ENCODE data around the gene DOCK2.

The DOCK2 gene

GRCh38 chr5:169688106-169688505 is 51.0 kb downstream of the DOCK2 start:
- DNase-seq (ENCODE audit: low read depth in 4 of 4, low spot score in 1 of 4), result no peak

DNA sequence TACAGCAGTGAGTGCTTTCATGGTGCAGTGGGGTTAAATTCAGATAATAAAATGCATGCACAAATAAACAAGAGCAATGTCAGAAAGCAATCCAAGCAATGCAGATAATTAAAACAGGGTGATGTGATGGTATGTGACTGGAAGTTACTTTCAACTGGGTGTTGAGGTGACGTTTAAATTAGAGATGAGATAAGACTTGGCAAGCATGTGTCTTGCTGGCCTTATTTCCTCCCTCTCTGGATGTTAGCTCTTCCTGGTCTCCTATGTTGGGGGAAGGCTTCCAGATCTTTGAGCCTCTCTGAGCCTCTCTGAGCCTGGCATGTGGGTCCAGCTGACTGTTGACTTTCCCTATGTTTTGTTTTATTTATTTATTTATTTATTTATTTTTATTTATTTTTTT is 54.4 kb downstream of the DOCK2 start:
- no peak for DNase-seq (ENCODE audit: low read depth in 4 of 4, low spot score in 1 of 4)

DNA sequence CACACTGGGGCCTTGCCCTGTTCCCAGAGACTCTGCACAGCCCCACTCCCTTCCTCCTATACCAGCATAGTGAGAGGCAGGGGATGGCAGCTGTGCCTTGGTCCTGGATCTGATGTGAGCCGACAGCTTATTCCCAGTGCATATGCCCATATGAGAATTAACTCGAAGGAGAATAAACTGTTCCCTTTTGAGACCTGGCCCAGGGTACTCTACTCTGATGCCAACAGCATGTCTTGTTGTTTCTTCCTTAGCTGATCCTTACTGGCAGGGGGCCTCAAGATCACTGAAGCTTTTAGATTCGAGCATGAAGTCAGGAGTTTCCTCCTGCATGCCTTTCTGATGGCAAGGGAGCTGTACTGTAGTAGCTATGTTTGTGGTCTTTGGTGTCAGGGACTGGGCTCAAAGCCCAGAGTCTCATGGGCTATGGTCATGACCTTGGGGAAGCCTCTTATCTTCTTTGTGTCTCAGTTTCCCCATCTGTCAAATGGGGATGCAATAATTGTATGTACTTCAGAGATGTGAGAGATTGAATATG is 57.1 kb downstream of the DOCK2 start:
- no peak for DNase-seq (ENCODE audit: low read depth in 4 of 4, low spot score in 1 of 4)

DNA sequence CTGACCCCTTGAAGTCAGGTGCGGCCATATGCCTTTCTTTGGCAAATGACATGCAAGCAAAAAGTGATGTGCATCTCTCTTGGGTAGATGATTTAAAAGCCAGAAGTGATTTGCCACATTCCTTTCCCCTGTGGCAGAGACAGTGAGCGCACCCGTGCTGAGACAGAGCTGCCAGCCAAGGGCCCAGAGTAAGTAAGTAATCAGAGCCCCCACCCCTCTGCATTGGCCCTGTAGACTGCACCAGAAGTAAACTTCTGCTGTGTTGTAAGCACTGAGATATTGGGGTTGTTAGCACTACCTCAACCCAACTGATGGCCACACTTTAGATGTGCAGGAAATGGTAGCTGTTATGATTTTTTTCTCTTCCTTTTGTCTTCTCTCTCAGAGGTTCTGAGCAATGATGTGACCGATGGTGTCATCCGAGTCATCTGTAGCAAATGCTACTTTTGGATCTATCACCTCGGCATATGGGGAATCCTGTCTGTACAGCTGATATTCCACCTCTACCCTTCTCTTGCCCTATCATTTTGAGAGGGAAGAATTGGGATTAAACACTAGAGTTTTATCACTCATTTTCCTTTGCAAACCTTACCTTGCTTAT is 58.0 kb downstream of the DOCK2 start:
- no peak for DNase-seq (ENCODE audit: low read depth in 4 of 4, low spot score in 1 of 4)

- DNase-seq (ENCODE audit: low read depth in 4 of 4, low spot score in 1 of 4), result no peak
These were observed 58.9 kb downstream of the DOCK2 start for GRCh38 chr5:169695919-169696490.

GRCh38 chr5:169696621-169697510 is 59.8 kb downstream of the DOCK2 start:
- no peak for DNase-seq (ENCODE audit: low read depth in 4 of 4, low spot score in 1 of 4)

- no peak for DNase-seq (ENCODE audit: low read depth in 4 of 4, low spot score in 1 of 4)
These were observed 60.4 kb downstream of the DOCK2 start for GRCh38 chr5:169697511-169697890.

- DNase-seq (ENCODE audit: low read depth in 4 of 4, low spot score in 1 of 4), result no peak
These were observed 60.9 kb downstream of the DOCK2 start for GRCh38 chr5:169697976-169698375.

DNA sequence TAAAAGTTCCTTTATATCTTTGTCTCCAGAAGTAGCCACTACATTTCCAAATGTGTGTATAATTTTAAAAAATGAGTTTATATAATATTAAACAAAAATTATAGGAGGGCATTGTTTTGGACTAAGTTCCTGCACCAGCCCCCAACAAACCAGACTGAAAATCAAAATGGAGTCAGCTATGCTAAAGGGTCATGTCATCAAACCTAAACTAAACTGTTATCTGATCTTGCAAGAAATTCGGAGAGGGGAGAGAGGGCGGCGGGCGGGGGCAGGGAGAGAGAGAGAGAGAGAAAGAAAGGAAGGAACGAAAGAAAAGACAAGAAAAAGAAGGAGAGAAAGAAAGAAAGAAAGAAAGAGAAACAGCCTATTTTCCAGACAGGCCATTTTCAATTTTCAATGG is 63.5 kb downstream of the DOCK2 start:
- DNase-seq (ENCODE audit: low read depth in 4 of 4, low spot score in 1 of 4), result no peak

DNA sequence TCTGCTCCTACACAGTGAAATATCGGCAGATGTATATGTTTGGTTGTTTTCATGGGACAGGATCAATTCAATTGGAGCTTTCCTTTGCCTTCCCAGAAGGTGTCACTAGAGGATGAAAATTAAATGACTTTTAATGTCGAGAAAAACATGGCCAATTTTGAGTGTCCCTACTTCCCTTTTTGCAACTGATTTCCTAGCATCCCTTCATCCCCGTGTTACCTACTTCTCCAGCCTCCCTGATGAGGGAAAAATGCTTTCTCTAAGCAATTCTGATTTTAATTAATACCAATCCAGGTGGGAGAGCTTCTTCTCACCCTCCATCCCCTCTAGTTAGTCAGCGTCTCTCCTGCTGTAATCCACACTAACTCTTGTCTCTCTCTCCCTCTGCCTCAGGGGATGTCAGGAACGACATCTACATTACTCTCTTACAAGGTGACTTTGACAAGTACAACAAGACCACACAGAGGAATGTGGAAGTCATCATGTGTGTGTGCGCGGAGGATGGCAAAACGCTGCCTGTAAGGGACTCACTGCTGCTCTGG is 64.9 kb downstream of the DOCK2 start:
- DNase-seq (ENCODE audit: low read depth in 4 of 4, low spot score in 1 of 4), result no peak

DNA sequence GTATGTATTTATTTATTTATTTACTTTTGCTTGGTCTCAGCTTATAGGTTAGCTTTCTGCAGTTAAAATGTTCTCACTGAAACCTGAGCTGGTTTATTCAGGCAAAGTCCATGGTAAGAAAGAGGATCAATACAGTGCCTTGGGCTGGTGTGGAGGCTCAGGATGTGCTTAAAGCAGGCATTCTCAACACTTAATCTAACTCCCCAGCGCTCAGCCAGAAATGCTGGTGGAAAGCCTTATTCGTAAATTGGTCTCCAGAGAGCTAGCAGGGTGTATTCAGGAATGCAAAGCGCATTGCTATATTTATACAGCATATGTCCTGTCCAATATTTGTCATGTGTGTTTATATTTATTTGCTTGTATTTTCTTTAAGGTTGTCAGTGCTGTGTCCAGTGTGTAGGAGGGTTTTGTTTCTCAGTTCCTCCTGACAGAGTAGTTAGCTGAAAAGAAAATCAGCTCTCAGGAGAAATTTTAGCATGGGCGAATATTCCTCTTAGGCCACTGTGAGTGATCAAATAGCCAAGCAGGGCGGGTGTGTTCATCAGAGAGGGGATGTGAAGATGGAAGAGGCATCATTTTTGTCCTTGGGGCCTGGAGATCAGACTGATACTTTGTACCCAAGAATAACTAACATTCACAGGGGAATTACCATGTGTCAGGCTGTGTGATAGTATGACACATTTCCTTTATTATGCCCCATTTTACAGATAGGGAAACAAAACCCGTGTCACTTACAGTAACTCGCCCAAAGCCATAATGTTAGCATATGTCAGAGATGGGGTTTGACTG is 65.8 kb downstream of the DOCK2 start:
- no peak for DNase-seq (ENCODE audit: low read depth in 4 of 4, low spot score in 1 of 4)

DNA sequence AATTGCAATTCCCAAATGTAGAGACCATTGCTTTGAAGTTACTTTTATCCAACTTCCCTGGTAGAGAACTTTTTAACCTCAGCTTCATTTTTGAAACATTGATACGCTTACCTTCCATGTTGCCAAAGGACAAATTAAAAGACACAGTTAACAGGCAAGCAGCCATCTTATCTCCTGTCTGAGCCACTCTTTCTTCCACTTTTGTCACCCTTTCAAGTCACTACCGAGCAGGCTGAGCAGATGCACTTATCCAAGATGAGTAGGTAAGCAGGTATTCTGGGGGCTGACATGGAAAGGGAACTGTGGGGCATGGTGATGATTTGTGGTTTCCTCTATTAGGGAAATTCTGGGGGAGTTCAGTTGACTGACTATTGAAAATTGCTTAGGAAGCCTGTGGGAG is 66.7 kb downstream of the DOCK2 start:
- no peak for DNase-seq (ENCODE audit: low read depth in 4 of 4, low spot score in 1 of 4)

DNA sequence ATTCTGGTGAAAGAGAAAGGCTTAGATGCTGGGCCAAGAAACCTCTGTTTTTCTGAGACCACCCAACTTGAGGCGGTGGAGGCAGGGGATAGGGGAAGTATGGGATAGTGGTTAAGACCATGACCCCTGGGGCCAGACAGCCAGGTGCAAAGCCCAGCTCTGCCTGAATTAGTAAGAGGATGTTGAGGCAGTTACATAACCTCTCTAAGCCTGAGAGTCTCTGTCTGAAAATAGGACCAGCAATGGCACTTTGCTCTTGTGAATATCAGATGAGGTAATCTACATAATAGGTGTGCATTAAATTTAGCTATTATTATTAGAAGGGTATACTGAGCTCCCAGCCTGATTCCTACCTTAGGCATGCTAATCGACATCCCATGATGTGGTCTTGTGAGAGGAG is 68.2 kb downstream of the DOCK2 start:
- no peak for DNase-seq (ENCODE audit: low read depth in 4 of 4, low spot score in 1 of 4)

GRCh38 chr5:169706071-169706470 is 69.0 kb downstream of the DOCK2 start:
- DNase-seq (ENCODE audit: low read depth in 4 of 4, low spot score in 1 of 4), result no peak

- DNase-seq (ENCODE audit: low read depth in 4 of 4, low spot score in 1 of 4), result no peak
These were observed 69.8 kb downstream of the DOCK2 start for GRCh38 chr5:169706758-169707450.

- no peak for DNase-seq (ENCODE audit: low read depth in 4 of 4, low spot score in 1 of 4)
These were observed 70.6 kb downstream of the DOCK2 start for GRCh38 chr5:169707686-169708085.

DNA sequence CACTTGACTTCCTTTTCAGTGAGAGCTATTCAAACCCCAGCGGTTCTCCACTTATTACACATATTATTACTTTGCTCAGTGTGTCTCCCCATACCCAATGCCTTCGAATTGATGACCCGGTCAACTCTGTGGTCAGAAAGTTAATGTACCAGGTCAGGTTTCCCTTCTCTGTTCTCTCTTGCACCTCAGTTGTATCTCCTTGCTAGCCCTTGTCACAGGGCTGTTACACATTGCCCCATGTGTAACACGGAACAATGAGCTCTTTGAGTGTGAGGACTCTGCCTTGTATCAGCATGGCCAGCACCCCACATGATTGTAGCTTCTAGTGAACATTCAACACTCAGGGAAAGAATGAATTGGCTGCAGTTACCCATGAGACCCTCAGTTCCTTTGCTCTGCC is 73.6 kb downstream of the DOCK2 start:
- DNase-seq (ENCODE audit: low read depth in 4 of 4, low spot score in 1 of 4), result no peak

DNA sequence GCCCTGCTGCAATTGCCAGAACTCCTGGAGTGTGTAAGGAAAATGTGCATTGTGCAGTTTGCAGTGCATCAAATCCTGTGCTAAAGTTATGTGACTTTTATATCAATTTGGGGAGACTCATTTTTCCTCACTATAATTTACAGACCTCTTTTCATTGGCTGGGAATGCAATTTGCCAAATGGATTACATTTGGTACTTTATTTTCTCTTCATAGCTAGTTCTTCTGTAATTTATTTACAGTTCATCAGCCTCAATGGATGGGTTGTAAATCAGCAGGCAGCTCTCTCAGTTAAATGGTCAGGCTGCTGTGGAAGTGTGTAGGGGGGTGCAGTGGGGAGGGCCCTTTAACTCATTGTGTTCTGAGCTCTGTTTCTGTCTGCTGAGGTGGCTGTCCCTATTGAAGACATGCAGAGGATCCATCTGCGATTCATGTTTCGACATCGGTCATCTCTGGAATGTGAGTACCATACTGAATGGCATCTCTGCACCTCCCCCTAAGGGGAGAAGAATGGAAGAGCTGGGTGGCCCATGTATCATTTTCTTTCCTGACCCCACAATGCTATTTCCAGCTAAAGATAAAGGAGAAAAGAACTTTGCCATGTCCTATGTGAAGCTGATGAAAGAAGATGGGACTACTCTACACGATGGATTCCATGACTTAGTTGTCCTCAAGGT is 74.6 kb downstream of the DOCK2 start:
- no peak for DNase-seq (ENCODE audit: low read depth in 4 of 4, low spot score in 1 of 4)

DNA sequence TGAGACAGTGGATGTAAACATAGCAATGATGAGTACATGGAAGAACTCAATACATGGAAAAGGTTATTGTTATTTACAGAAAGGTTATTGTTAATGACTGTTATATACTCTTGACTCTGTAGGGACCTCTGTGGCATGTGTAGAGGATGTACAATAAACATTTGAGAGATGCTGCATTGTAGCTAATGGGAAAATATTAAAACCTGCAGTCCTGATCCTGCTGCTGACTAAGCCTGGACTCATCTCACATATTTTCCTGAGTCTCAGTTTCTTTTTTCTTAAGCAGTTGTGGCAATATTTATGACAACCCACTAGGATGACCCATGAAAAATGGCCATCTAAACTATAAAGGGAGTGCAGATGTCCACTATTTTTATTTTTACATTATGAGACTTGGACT is 75.4 kb downstream of the DOCK2 start:
- no peak for DNase-seq (ENCODE audit: low read depth in 4 of 4, low spot score in 1 of 4)

GRCh38 chr5:169716287-169716686 is 79.2 kb downstream of the DOCK2 start:
- DNase-seq (ENCODE audit: low read depth in 4 of 4, low spot score in 1 of 4), result no peak

All from stimulated activated CD4-positive, alpha-beta T cell treated with anti-CD3 and anti-CD28 coated beads, Interleukin-1b, Interleukin-23, amount 100 ng/mL, for 24 hours (primary cell).